H9 (cell line): Measurements from ENCODE around the gene HOGA1. TPM values are rescaled to one million over a fixed set of nuclear protein-coding genes. Genes with fewer than 3 reads are reported as not detected.

Experiments used
- DNase-seq: peaks from one replicate; pipeline ENCODE4 v3.0.0-alpha.2; 2017
- H2AFZ ChIP-seq: one replicate; pipeline ENCODE4 v1.6.1; 2013; ENCODE audit warnings: mild to moderate bottlenecking, low read length, control low read depth, moderate library complexity
- H2AK5ac ChIP-seq: 2 replicates; pipeline ENCODE4 v1.6.1; 2013; ENCODE audit warnings: low read length, control low read depth, mixed read lengths; ENCODE audit not compliant: insufficient read length
- H2BK120ac ChIP-seq: one replicate; pipeline ENCODE4 v1.6.1; 2013; ENCODE audit warnings: low read depth, mild to moderate bottlenecking, low read length, control low read depth, inconsistent platforms; ENCODE audit not compliant: poor library complexity, severe bottlenecking
- H2BK12ac ChIP-seq: 2 replicates; pipeline ENCODE4 v1.6.1; 2013; ENCODE audit warnings: low read length, control low read depth, mixed read lengths, low read depth; ENCODE audit not compliant: insufficient read length
- H2BK15ac ChIP-seq: 2 replicates; pipeline ENCODE4 v1.6.1; 2013; ENCODE audit warnings: low read depth, low read length, control low read depth
- H2BK20ac ChIP-seq: one replicate; pipeline ENCODE4 v1.6.1; 2013; ENCODE audit warnings: low read depth, mild to moderate bottlenecking, low read length, control low read depth, inconsistent platforms; ENCODE audit not compliant: poor library complexity, severe bottlenecking
- H2BK5ac ChIP-seq: 2 replicates; pipeline ENCODE4 v1.6.1; 2013; ENCODE audit warnings: low read length, control low read depth, mixed read lengths; ENCODE audit not compliant: insufficient read length
- H3K14ac ChIP-seq: 2 replicates; pipeline ENCODE4 v1.6.1; 2013; ENCODE audit warnings: low read length, control low read depth; ENCODE audit not compliant: insufficient read depth
- H3K18ac ChIP-seq: 2 replicates; pipeline ENCODE4 v1.6.1; 2013; ENCODE audit warnings: low read depth, mild to moderate bottlenecking, mixed read lengths, low read length, control low read depth; ENCODE audit not compliant: insufficient read length
- H3K23ac ChIP-seq: 2 replicates; pipeline ENCODE4 v1.6.1; 2013; ENCODE audit warnings: low read length, control low read depth, mixed read lengths, low read depth; ENCODE audit not compliant: insufficient read length
- H3K23me2 ChIP-seq: 2 replicates; pipeline ENCODE4 v1.6.1; 2013; ENCODE audit warnings: low read depth, mild to moderate bottlenecking, mixed read lengths, low read length, control low read depth; ENCODE audit not compliant: insufficient read length, poor library complexity, severe bottlenecking
- H3K27ac ChIP-seq: 2 replicates; pipeline ENCODE4 v1.5.1; 2013; ENCODE audit warnings: low read length, control low read depth, mixed read lengths, low read depth; ENCODE audit not compliant: insufficient read length
- H3K27me3 ChIP-seq: 2 replicates; pipeline ENCODE4 v1.6.1; 2013; ENCODE audit warnings: low read length, control low read depth, inconsistent platforms; ENCODE audit not compliant: insufficient read depth
- H3K4ac ChIP-seq: 2 replicates; pipeline ENCODE4 v1.6.1; 2013; ENCODE audit warnings: low read depth, mild to moderate bottlenecking, control low read depth, inconsistent platforms, low read length, moderate library complexity
- H3K4me1 ChIP-seq: 2 replicates; pipeline ENCODE4 v1.6.1; 2013; ENCODE audit warnings: low read length, control low read depth, inconsistent platforms; ENCODE audit not compliant: insufficient read depth
- H3K4me2 ChIP-seq: 2 replicates; pipeline ENCODE4 v1.6.1; 2013; ENCODE audit warnings: low read length, control low read depth, mixed read lengths; ENCODE audit not compliant: insufficient read length, insufficient read depth
- H3K56ac ChIP-seq: 2 replicates; pipeline ENCODE4 v1.6.1; 2013; ENCODE audit warnings: low read depth, mild to moderate bottlenecking, mixed read lengths, low read length, control low read depth; ENCODE audit not compliant: insufficient read length
- H3K79me1 ChIP-seq: 2 replicates; pipeline ENCODE4 v1.6.1; 2013; ENCODE audit warnings: low read depth, mild to moderate bottlenecking, moderate library complexity, low read length, control low read depth, inconsistent platforms; ENCODE audit not compliant: insufficient read depth, poor library complexity, severe bottlenecking
- H3K79me2 ChIP-seq: 2 replicates; pipeline ENCODE4 v1.6.1; 2013; ENCODE audit warnings: low read length, control low read depth, inconsistent platforms; ENCODE audit not compliant: insufficient read depth
- H3K9ac ChIP-seq: 2 replicates; pipeline ENCODE4 v1.6.1; 2013; ENCODE audit warnings: low read length, control low read depth, mixed read lengths; ENCODE audit not compliant: insufficient read length; ENCODE audit errors: extremely low read depth
- H3K9me3 ChIP-seq: one replicate; pipeline ENCODE4 v1.6.1; 2013; ENCODE audit warnings: low read depth, low read length, inconsistent platforms; ENCODE audit not compliant: control insufficient read depth
- H3T11ph ChIP-seq: one replicate; pipeline ENCODE4 v1.6.1; 2013; ENCODE audit warnings: mild to moderate bottlenecking, low read length, control low read depth, inconsistent platforms
- H4K20me1 ChIP-seq: one replicate; pipeline ENCODE4 v1.6.1; 2013; ENCODE audit not compliant: control insufficient read depth, insufficient read length, insufficient read depth
- H4K5ac ChIP-seq: 2 replicates; pipeline ENCODE4 v1.6.1; 2013; ENCODE audit warnings: low read depth, mild to moderate bottlenecking, mixed read lengths, low read length, control low read depth; ENCODE audit not compliant: insufficient read length
- H4K8ac ChIP-seq: replicated peaks from 2 replicates; pipeline ENCODE4 v1.6.1; 2013; ENCODE audit warnings: low read length, control low read depth, mixed read lengths, low read depth; ENCODE audit not compliant: insufficient read length
- H4K91ac ChIP-seq: 2 replicates; pipeline ENCODE4 v1.6.1; 2013; ENCODE audit warnings: low read depth, mild to moderate bottlenecking, moderate library complexity, mixed read lengths, low read length, control low read depth; ENCODE audit not compliant: insufficient read length
- H3K27ac Mint-ChIP-seq, 3 experiments: 2 replicates in 2 of 3; 3 replicates in 1 of 3; pipeline ENCODE4 v1.8.0; 2020 to 2021; ENCODE audit warnings: mixed read lengths in 3 of 3, mild to moderate bottlenecking in 1 of 3, moderate library complexity in 1 of 3
- H3K27me3 Mint-ChIP-seq: 2 replicates; pipeline ENCODE4 v1.8.0; 2021; ENCODE audit warnings: low read depth, mild to moderate bottlenecking, moderate library complexity, mixed read lengths
- H3K36me3 Mint-ChIP-seq, 3 experiments: 2 replicates in 2 of 3; 3 replicates in 1 of 3; pipeline ENCODE4 v1.8.0; 2020 to 2021; ENCODE audit warnings: low read depth in 3 of 3, mixed read lengths in 3 of 3; ENCODE audit not compliant: insufficient read depth in 1 of 3
- H3K4me1 Mint-ChIP-seq, 2 experiments: 2 replicates each; pipeline ENCODE4 v1.8.0; 2020; ENCODE audit warnings: mixed read lengths in 2 of 2
- H3K4me3 Mint-ChIP-seq, 2 experiments: 2 replicates in 1 of 2; 3 replicates in 1 of 2; pipeline ENCODE4 v1.8.0; 2020 to 2021; ENCODE audit warnings: mild to moderate bottlenecking in 2 of 2, mixed read lengths in 2 of 2, moderate library complexity in 1 of 2
- H3K9me3 Mint-ChIP-seq, 2 experiments: 2 replicates in 1 of 2; 3 replicates in 1 of 2; pipeline ENCODE4 v1.8.0; 2020; ENCODE audit warnings: mild to moderate bottlenecking in 2 of 2, mixed read lengths in 2 of 2, moderate library complexity in 1 of 2
- WGBS: extraction: QIAGEN DNeasy Blood & Tissue Kit; methylation state at CpG from one replicate; pipeline ENCODE4 v1.1.7; 2013; ENCODE audit warnings: missing lambda C conversion rate, low lambda C conversion rate, mixed read lengths; ENCODE audit not compliant: insufficient read length; ENCODE audit errors: extremely low coverage; 5-methylcytosine and 5-hydroxymethylcytosine counted together
- total RNA-seq: library from RNA; stranded (reverse); gene quantifications from 2 replicates; pipeline ENCODE4 v1.2.1, GENCODE V29; 2021
- TF ChIP-seq, protein P1 (sequence below): fragments of 200-600 bp; sonication (generic); conservative IDR thresholded peaks from 3 replicates; pipeline ENCODE4 v1.8.0; 2021; ENCODE audit warnings: antibody characterized with exemption, mild to moderate bottlenecking

Gene HOGA1
- total RNA-seq, 1 experiment from 2014 or later: 0.79 TPM

- H4K8ac ChIP-seq: no peak overlapping the region
- no peaks in the 10 kb centered on the region for H4K20me1 ChIP-seq
- Mint-ChIP-seq H3K4me3 (no peak overlapping the region), H3K36me3 (no peaks in the 10 kb centered on the region), H3K9me3 (no peaks in the 10 kb centered on the region), H3K27me3 (no peaks in the 10 kb centered on the region), H3K27ac (no peak overlapping the region; a peak in 1 of 7 replicates), H3K4me1 (peaks cover 0 to 2% of the 10 kb centered on the region in 2 experiments; a peak in 1 of 4 replicates)
- no peak overlapping the region for H4K5ac ChIP-seq
- no peaks in the 10 kb centered on the region for H3K79me1 ChIP-seq
- H2BK12ac ChIP-seq: no peak overlapping the region
- H3K4ac ChIP-seq: no peak overlapping the region
- no peaks in the 10 kb centered on the region for H3K4me1 ChIP-seq
- no peak overlapping the region for H2AFZ ChIP-seq
- no peak overlapping the region for H3K14ac ChIP-seq
- no peak overlapping the region for H2BK15ac ChIP-seq
- H3K27me3 ChIP-seq: no peaks in the 10 kb centered on the region
- WGBS: no CpG with 5 or more reads among the region's 4 CpGs
- no peaks in the 10 kb centered on the region for H3K79me2 ChIP-seq
- no peak overlapping the region for H2BK20ac ChIP-seq
- no peak overlapping the region for H4K91ac ChIP-seq
- TF ChIP-seq, protein P1, sequence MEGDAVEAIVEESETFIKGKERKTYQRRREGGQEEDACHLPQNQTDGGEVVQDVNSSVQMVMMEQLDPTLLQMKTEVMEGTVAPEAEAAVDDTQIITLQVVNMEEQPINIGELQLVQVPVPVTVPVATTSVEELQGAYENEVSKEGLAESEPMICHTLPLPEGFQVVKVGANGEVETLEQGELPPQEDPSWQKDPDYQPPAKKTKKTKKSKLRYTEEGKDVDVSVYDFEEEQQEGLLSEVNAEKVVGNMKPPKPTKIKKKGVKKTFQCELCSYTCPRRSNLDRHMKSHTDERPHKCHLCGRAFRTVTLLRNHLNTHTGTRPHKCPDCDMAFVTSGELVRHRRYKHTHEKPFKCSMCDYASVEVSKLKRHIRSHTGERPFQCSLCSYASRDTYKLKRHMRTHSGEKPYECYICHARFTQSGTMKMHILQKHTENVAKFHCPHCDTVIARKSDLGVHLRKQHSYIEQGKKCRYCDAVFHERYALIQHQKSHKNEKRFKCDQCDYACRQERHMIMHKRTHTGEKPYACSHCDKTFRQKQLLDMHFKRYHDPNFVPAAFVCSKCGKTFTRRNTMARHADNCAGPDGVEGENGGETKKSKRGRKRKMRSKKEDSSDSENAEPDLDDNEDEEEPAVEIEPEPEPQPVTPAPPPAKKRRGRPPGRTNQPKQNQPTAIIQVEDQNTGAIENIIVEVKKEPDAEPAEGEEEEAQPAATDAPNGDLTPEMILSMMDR: no peak
- H3K23ac ChIP-seq: no peak overlapping the region
- DNase-seq: no peak
- no peak overlapping the region for H2BK120ac ChIP-seq
- no peak overlapping the region for H3K4me2 ChIP-seq
- no peak overlapping the region for H3K18ac ChIP-seq
- no peak overlapping the region for H3K27ac ChIP-seq
- H3T11ph ChIP-seq: no peak overlapping the region
- H2AK5ac ChIP-seq: no peak overlapping the region
- H3K23me2 ChIP-seq: no peaks in the 10 kb centered on the region
- H3K9me3 ChIP-seq: no peaks in the 10 kb centered on the region
- H3K56ac ChIP-seq: no peak overlapping the region
- no peak overlapping the region for H2BK5ac ChIP-seq
- H3K9ac ChIP-seq: no peak overlapping the region
Observed at GRCh38 chr10:97593421-97593820, 9.2 kb downstream of the HOGA1 start.
